GM12878 (cell line): Measurements from ENCODE around the gene TDRD10. TPM values are rescaled to one million over a fixed set of nuclear protein-coding genes. Genes with fewer than 3 reads are reported as not detected.

ENCODE experiments used
- ATAC-seq: fragments of 200-7000 bp; cut with Tn5 transposase; 3 replicates; pipeline ENCODE4 v1.9.1; 2020; ENCODE audit warnings: mild to moderate bottlenecking, moderate library complexity
- BruUV-seq: library from RNA; stranded (reverse); fragments of 400-500 nt; replicated peaks from 2 replicates; lab custom pipeline; 2021; lab: Mats Ljungman, UMichigan
- CTCF ChIA-PET: fragments of 300-600 bp; sonication (Branson Sonifier 250); formaldehyde crosslinking; extraction: SDS; loops from one replicate; lab custom pipeline; 2021; ENCODE audit warnings: inconsistent platforms; lab: Yijun Ruan, JAX
- POLR2A ChIA-PET: fragments of 350-600 bp; formaldehyde crosslinking; extraction: SDS; loops from one replicate; lab custom pipeline; 2021; ENCODE audit warnings: inconsistent platforms; lab: Charles Lee
- RAD21 ChIA-PET: fragments of 300-600 bp; sonication (Branson Sonifier 250); formaldehyde crosslinking; loops from one replicate; lab custom pipeline; 2023; ENCODE audit warnings: antibody characterized with exemption; ENCODE audit not compliant: unreplicated experiment; lab: Charles Lee
- SMC1A ChIA-PET: fragments of 300-600 bp; sonication (Branson Sonifier 250); formaldehyde crosslinking; loops from one replicate; lab custom pipeline; 2023; ENCODE audit not compliant: unreplicated experiment, uncharacterized antibody; lab: Charles Lee
- DNase-seq: peaks from one replicate; pipeline ENCODE4 v3.0.0-alpha.2; 2011; ENCODE audit warnings: low read depth, low spot score
- FAIRE-seq: peaks from 3 replicates; lab custom pipeline; 2011; peaks lifted over from hg19 to GRCh38; lab: Jason Lieb, UNC
- H2AFZ ChIP-seq: 2 replicates; pipeline ENCODE4 v1.6.0; 2011; ENCODE audit warnings: low read depth, low read length, control low read depth; ENCODE audit not compliant: control insufficient read depth
- H3K27ac ChIP-seq: 2 replicates; pipeline ENCODE4 v1.5.1; 2011; ENCODE audit warnings: control low read depth; ENCODE audit not compliant: control insufficient read depth, insufficient read depth
- H3K27me3 ChIP-seq, 2 experiments: replicated peaks in 1 of 2; 2 replicates each; pipeline versions ENCODE4 v1.6.0 to v1.6.1; 2011; ENCODE audit warnings: low read length in 1 of 2; ENCODE audit not compliant: control insufficient read depth in 2 of 2, insufficient read depth in 2 of 2
- H3K36me3 ChIP-seq, 2 experiments: 2 replicates each; pipeline ENCODE4 v1.5.1; 2011; ENCODE audit warnings: low read length in 1 of 2; ENCODE audit not compliant: control insufficient read depth in 2 of 2, insufficient read depth in 2 of 2
- H3K4me1 ChIP-seq: 2 replicates; pipeline ENCODE4 v1.6.1; 2011; ENCODE audit warnings: mild to moderate bottlenecking, low read length, moderate library complexity, mixed read lengths; ENCODE audit not compliant: control insufficient read depth, insufficient read depth
- H3K4me2 ChIP-seq: 2 replicates; pipeline ENCODE4 v1.6.0; 2011; ENCODE audit warnings: control low read depth; ENCODE audit not compliant: control insufficient read depth, insufficient read depth
- H3K4me3 ChIP-seq: fragments of 200-600 bp; sonication (generic); 2 replicates; pipeline ENCODE4 v1.5.1; 2016
- H3K79me2 ChIP-seq: 2 replicates; pipeline ENCODE4 v1.6.0; 2011; ENCODE audit warnings: low read length; ENCODE audit not compliant: control insufficient read depth, insufficient read depth
- H3K9ac ChIP-seq: 2 replicates; pipeline ENCODE4 v1.8.0; 2011; ENCODE audit warnings: low read length, control low read depth, mixed read lengths; ENCODE audit not compliant: control insufficient read depth, insufficient read depth
- H3K9me3 ChIP-seq: replicated peaks from 3 replicates; pipeline ENCODE4 v1.5.1; 2011; ENCODE audit warnings: mild to moderate bottlenecking, low read length; ENCODE audit not compliant: control insufficient read depth, insufficient read depth
- H4K20me1 ChIP-seq: 2 replicates; pipeline ENCODE4 v1.6.0; 2011; ENCODE audit not compliant: control insufficient read depth, insufficient read depth
- BCL3 ChIP-seq: IDR thresholded peaks from 2 replicates; pipeline ENCODE4 v1.6.1; 2011; ENCODE audit warnings: borderline replicate concordance, low read depth, mild to moderate bottlenecking, moderate library complexity, low read length; ENCODE audit not compliant: insufficient read depth, poor library complexity, severe bottlenecking
- BHLHE40 ChIP-seq, 2 experiments: fragments of 450-650 bp in 1 of 2; IDR thresholded peaks; 2 replicates each; pipeline ENCODE4 v1.6.1; 2011 to 2017; ENCODE audit warnings: low read depth in 2 of 2, borderline replicate concordance in 1 of 2, improper control_type of control experiment in 1 of 2, low read length in 1 of 2, mild to moderate bottlenecking in 1 of 2
- CHD1 ChIP-seq: IDR thresholded peaks from 2 replicates; pipeline ENCODE4 v1.6.1; 2012; ENCODE audit warnings: low read depth, low read length, improper control_type of control experiment
- CREM ChIP-seq: IDR thresholded peaks from 2 replicates; pipeline ENCODE4 v1.6.1; 2014; ENCODE audit warnings: antibody characterized with exemption, low read depth
- IKZF1 ChIP-seq: fragments of 450-650 bp; conservative IDR thresholded peaks from 2 replicates; pipeline ENCODE4 v1.6.1; 2017; ENCODE audit warnings: antibody characterized with exemption, mild to moderate bottlenecking
- IKZF2 ChIP-seq, 2 experiments: fragments of 450-650 bp; IDR thresholded peaks; 2 replicates each; pipeline ENCODE4 v1.6.1; 2017; ENCODE audit warnings: mild to moderate bottlenecking in 2 of 2, moderate library complexity in 2 of 2
- WRNIP1 ChIP-seq: IDR thresholded peaks from 2 replicates; pipeline ENCODE4 v1.6.1; 2011; ENCODE audit warnings: low read depth, low read length, improper control_type of control experiment, borderline replicate concordance
- YBX1 ChIP-seq: fragments of 450-650 bp; IDR thresholded peaks from 2 replicates; pipeline ENCODE4 v1.6.1; 2016; ENCODE audit warnings: antibody characterized with exemption
- ZNF592 ChIP-seq: fragments of 450-650 bp; IDR thresholded peaks from 2 replicates; pipeline ENCODE4 v1.6.1; 2017; ENCODE audit warnings: mild to moderate bottlenecking, moderate library complexity
- WGBS: methylation state at CpG from one replicate; pipeline ENCODE4 v1.1.6; 2016; ENCODE audit warnings: low lambda C conversion rate; ENCODE audit not compliant: insufficient replicate concordance, insufficient coverage; ENCODE audit errors: missing lambda C conversion rate; 5-methylcytosine and 5-hydroxymethylcytosine counted together
- in situ Hi-C: fragments of 300-500 bp; cut with MboI; formaldehyde crosslinking; loops from 9 replicates; pipeline ENCODE4 v1.14.3; 2018; ENCODE audit warnings: mixed read lengths
- intact Hi-C: fragments of 100-400 bp; cut with micrococcal nuclease; formaldehyde crosslinking; loops from one replicate; pipeline ENCODE4 v1.14.2; 2022; ENCODE audit not compliant: unreplicated experiment
- polyA plus RNA-seq, 11 experiments: library from polyadenylated mRNA; depleted of rRNA in 4 of 11; unstranded in 6 of 11; stranded (reverse) in 5 of 11; fragments of >200 nt; fragmentation: Nextera tagmentation in 4 of 11; fragmentation: Illumina TruSeq in 1 of 11; extraction: Ambion mirVana in 4 of 11; extraction: Trizol in 1 of 11; gene quantifications; 1 replicate in 1 of 11; 2 replicates in 10 of 11; pipeline versions ENCODE4 v1.2.1 to v1.2.3, GENCODE V29; 2011 to 2016; ENCODE audit warnings: inconsistent platforms in 2 of 11, missing spikeins in 2 of 11, low read depth in 1 of 11
- total RNA-seq, 4 experiments: library from RNA; depleted of rRNA in 3 of 4; stranded (reverse); fragments of >200 nt in 3 of 4; fragmentation: Illumina TruSeq in 1 of 4; extraction: Trizol in 1 of 4; gene quantifications; 2 replicates each; pipeline versions ENCODE4 v1.2.1 to v1.2.3, GENCODE V29; 2013 to 2021

The TDRD10 gene
- total and polyA plus RNA-seq, 10 of the 15 experiments (the other 5 are each of a cell fraction or from before 2014, with no cell fraction given): not detected

GRCh38 chr1:154519591-154519991 is 17.6 kb downstream of the TDRD10 start:
- no peak overlapping the region for H2AFZ ChIP-seq
- ATAC-seq (no peak), FAIRE-seq (no peak), DNase-seq (no peak)
- BruUV-seq: no TSS peak
- H3K9ac ChIP-seq: no peak overlapping the region
- RAD21 ChIA-PET: no interaction called here
- H3K4me3 ChIP-seq: no peak overlapping the region
- no peaks in the 10 kb centered on the region for H3K36me3 ChIP-seq
- 67% methylated on average over 9 of the region's 9 CpGs for WGBS
- POLR2A ChIA-PET: interaction anchor here (0.8 kb wide), 1 partner anchor 22 kb away, joined by 4 read pairs; no protein-coding TSS in a partner anchor
- CTCF ChIA-PET: interaction anchor here (1.5 to 4.1 kb wide), 2 partner anchors 27 to 39 kb away, joined by 7 to 21 read pairs; no protein-coding TSS in a partner anchor
- H3K4me1 ChIP-seq: no peaks in the 10 kb centered on the region
- no peaks in the 10 kb centered on the region for H3K9me3 ChIP-seq
- no peaks in the 10 kb centered on the region for H3K79me2 ChIP-seq
- intact Hi-C loops: no loop called here
- SMC1A ChIA-PET: interaction anchor here (1.3 kb wide), 1 partner anchor 39 kb away, joined by 6 read pairs; no protein-coding TSS in a partner anchor
- no peak overlapping the region for H3K4me2 ChIP-seq
- TF ChIP-seq IKZF2 (IDR thresholded peaks at IDR 0.05): no peak
- no peak for TF ChIP-seq CREM
- no peak for TF ChIP-seq BHLHE40 (IDR thresholded peaks at IDR 0.05; ENCODE audit: borderline replicate concordance in 1 of 2, low read depth in 2 of 2, low read length in 1 of 2)
- TF ChIP-seq, all 136 proteins: peak for 0
- Histone ChIP-seq H3K27ac (no peak overlapping the region), H3K27me3 (peaks cover 0 to 3% of the 10 kb centered on the region in 2 experiments; a peak in 2 of 4 replicates), H4K20me1 (no peaks in the 10 kb centered on the region)
- in situ Hi-C loops: no loop called here

GRCh38 chr1:154520333-154520732 is 18.3 kb downstream of the TDRD10 start:
- Histone ChIP-seq H3K4me3 (no peak overlapping the region), H3K9me3 (no peaks in the 10 kb centered on the region), H3K27ac (no peak overlapping the region), H3K4me2 (no peak overlapping the region), H3K79me2 (no peaks in the 10 kb centered on the region), H3K9ac (no peak overlapping the region), H4K20me1 (no peaks in the 10 kb centered on the region), H2AFZ (no peak overlapping the region), H3K4me1 (no peaks in the 10 kb centered on the region), H3K27me3 (peaks cover 0 to 1% of the 10 kb centered on the region in 2 experiments; a peak in 2 of 4 replicates), H3K36me3 (no peaks in the 10 kb centered on the region)
- FAIRE-seq (no peak), DNase-seq (no peak), ATAC-seq (peak; percentile 47; the same call in 1 of the 3 replicates)
- intact Hi-C loops (no loop called here), in situ Hi-C loops (no loop called here)
- ChIA-PET SMC1A (interaction anchor here (1.3 to 2.5 kb wide), 2 partner anchors 24 to 39 kb away, joined by 6 to 9 read pairs; no protein-coding TSS in a partner anchor), CTCF (interaction anchor here (1.1 to 4.1 kb wide), 3 partner anchors 26 to 40 kb away, joined by 3 to 21 read pairs (median 7); no protein-coding TSS in a partner anchor), RAD21 (interaction anchor here (1.3 kb wide), 1 partner anchor 39 kb away, joined by 4 read pairs; no protein-coding TSS in a partner anchor), POLR2A (interaction anchor here (0.8 kb wide), 1 partner anchor 23 kb away, joined by 4 read pairs; no protein-coding TSS in a partner anchor)
- no TSS peak for BruUV-seq
- 15% methylated on average over 3 of the region's 3 CpGs for WGBS
- TF ChIP-seq IKZF1: no peak
- TF ChIP-seq CHD1: no peak
- no peak for TF ChIP-seq WRNIP1
- TF ChIP-seq YBX1: no peak
- no peak for TF ChIP-seq BCL3
- no peak for TF ChIP-seq ZNF592
